ENCODE results near the gene CPED1. TPM values are rescaled to one million over a fixed set of nuclear protein-coding genes. Genes with fewer than 3 reads are reported as not detected.

The CPED1 gene
- polyA plus RNA-seq, 1 donor from 2014 or later: not detected

DNA sequence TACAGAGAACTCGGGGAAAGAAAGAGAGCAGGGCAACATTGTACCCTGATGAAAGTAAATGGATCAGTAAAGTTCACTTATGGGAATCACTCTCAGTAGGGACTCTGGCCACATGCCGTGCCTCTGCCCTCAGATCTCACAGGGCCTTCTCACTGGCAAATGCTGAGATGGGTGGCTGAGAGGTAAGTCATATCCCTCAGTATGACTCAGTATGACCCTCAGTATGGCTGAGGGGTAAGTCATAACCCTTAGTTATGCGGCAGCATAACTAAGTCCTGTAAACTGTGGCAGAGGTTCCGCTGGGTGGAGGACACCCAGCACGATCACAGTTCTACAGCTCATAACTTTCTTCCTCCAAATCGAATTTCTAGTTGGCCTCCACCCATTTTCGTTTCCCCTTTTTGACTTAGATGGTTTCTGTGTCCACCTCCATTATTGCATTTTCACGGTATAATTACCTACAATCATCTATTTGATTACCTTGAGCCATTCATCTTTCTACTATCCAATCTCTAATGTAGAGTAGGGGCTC is 313.8 kb downstream of the CPED1 start:
- no peak overlapping the region for H3K9ac ChIP-seq (ENCODE audit: low read length)
- no peaks in the 10 kb centered on the region for H3K27me3 ChIP-seq (ENCODE audit: insufficient read depth, low read depth, low read length)
- H3K36me3 ChIP-seq (ENCODE audit: insufficient read depth, low read length): no peaks in the 10 kb centered on the region
- no peak overlapping the region for H2AFZ ChIP-seq (ENCODE audit: low read depth, low read length)
- no peaks in the 10 kb centered on the region for H4K20me1 ChIP-seq (ENCODE audit: insufficient read depth)
- no peaks in the 10 kb centered on the region for H3K9me2 ChIP-seq (ENCODE audit: insufficient read depth, low read length)
- H3F3A ChIP-seq (ENCODE audit: insufficient read depth, low read length, poor library complexity, severe bottlenecking): no peaks in the 10 kb centered on the region
- TF ChIP-seq CTCF (IDR thresholded peaks at IDR 0.05; ENCODE audit: poor library complexity, severe bottlenecking): no peak
- TF ChIP-seq TAF1 (IDR thresholded peaks at IDR 0.05; ENCODE audit: low read depth): no peak
- no peak for TF ChIP-seq MXI1 (conservative IDR thresholded peaks at IDR 0.05; ENCODE audit: poor library complexity, severe bottlenecking)
- TF ChIP-seq POLR2AphosphoS5 (IDR thresholded peaks at IDR 0.05): no peak
- no peak for TF ChIP-seq RAD21 (conservative IDR thresholded peaks at IDR 0.05)
- TF ChIP-seq EZH2 (IDR thresholded peaks at IDR 0.05; ENCODE audit: borderline replicate concordance, insufficient read depth, low read length, poor library complexity, severe bottlenecking): no peak
- TF ChIP-seq REST (IDR thresholded peaks at IDR 0.05; ENCODE audit: borderline replicate concordance): no peak
- no peak for TF ChIP-seq EP300 (conservative IDR thresholded peaks at IDR 0.05; ENCODE audit: poor library complexity, severe bottlenecking)
- TF ChIP-seq SMC3 (conservative IDR thresholded peaks at IDR 0.05; ENCODE audit: poor library complexity): no peak
- H3K27ac ChIP-seq (ENCODE audit: low read length): no peak overlapping the region
- no peaks in the 10 kb centered on the region for H3K9me3 ChIP-seq (ENCODE audit: low read length)
- no peak overlapping the region for H3K4me2 ChIP-seq (ENCODE audit: low read length)
- H3K4me3 ChIP-seq (ENCODE audit: low read length): no peak overlapping the region
- no peaks in the 10 kb centered on the region for H3K79me2 ChIP-seq (replicated peaks; ENCODE audit: insufficient read depth, low read length)

GRCh38 chr7:121303422-121304101 is 315.1 kb downstream of the CPED1 start:
- no peaks in the 10 kb centered on the region for H3K79me2 ChIP-seq (replicated peaks; ENCODE audit: insufficient read depth, low read length)

More at GRCh38 chr7:121303422-121304101, 315.1 kb downstream of the CPED1 start:
- H3K36me3 ChIP-seq (ENCODE audit: insufficient read depth, low read length): no peaks in the 10 kb centered on the region
- no peak overlapping the region for H2AFZ ChIP-seq (ENCODE audit: low read depth, low read length)
- H3K9me2 ChIP-seq (ENCODE audit: insufficient read depth, low read length): no peaks in the 10 kb centered on the region
- no peak for TF ChIP-seq TAF1 (IDR thresholded peaks at IDR 0.05; ENCODE audit: low read depth)
- TF ChIP-seq RAD21 (conservative IDR thresholded peaks at IDR 0.05): no peak
- no peak for TF ChIP-seq MXI1 (conservative IDR thresholded peaks at IDR 0.05; ENCODE audit: poor library complexity, severe bottlenecking)
- TF ChIP-seq EZH2 (IDR thresholded peaks at IDR 0.05; ENCODE audit: borderline replicate concordance, insufficient read depth, low read length, poor library complexity, severe bottlenecking): no peak
- no peak for TF ChIP-seq REST (IDR thresholded peaks at IDR 0.05; ENCODE audit: borderline replicate concordance)
- TF ChIP-seq EP300 (conservative IDR thresholded peaks at IDR 0.05; ENCODE audit: poor library complexity, severe bottlenecking): no peak
- TF ChIP-seq SMC3 (conservative IDR thresholded peaks at IDR 0.05; ENCODE audit: poor library complexity): no peak
- no peak for TF ChIP-seq POLR2AphosphoS5 (IDR thresholded peaks at IDR 0.05)
- TF ChIP-seq CTCF (IDR thresholded peaks at IDR 0.05; ENCODE audit: poor library complexity, severe bottlenecking): no peak
- no peaks in the 10 kb centered on the region for H3K9me3 ChIP-seq (ENCODE audit: low read length)
- no peaks in the 10 kb centered on the region for H3F3A ChIP-seq (ENCODE audit: insufficient read depth, low read length, poor library complexity, severe bottlenecking)
- no peak overlapping the region for H3K9ac ChIP-seq (ENCODE audit: low read length)
- no peak overlapping the region for H3K4me2 ChIP-seq (ENCODE audit: low read length)
- no peak overlapping the region for H3K4me3 ChIP-seq (ENCODE audit: low read length)
- no peak overlapping the region for H3K27ac ChIP-seq (ENCODE audit: low read length)
- H4K20me1 ChIP-seq (ENCODE audit: insufficient read depth): no peaks in the 10 kb centered on the region
- H3K27me3 ChIP-seq (ENCODE audit: insufficient read depth, low read depth, low read length): no peaks in the 10 kb centered on the region
